K562 (cell line): ENCODE measurements around the gene ATP5PD. TPM values are rescaled to one million over a fixed set of nuclear protein-coding genes. Genes with fewer than 3 reads are reported as not detected.
A peak's percentile ranks its signal among the peaks of the same experiment; 100 is the strongest.

Experiments
- ADNP ChIP-seq: fragments of 200-800 bp; sonication (Bioruptor generic); IDR thresholded peaks from 2 replicates; pipeline ENCODE4 v1.6.1; 2016; ENCODE audit warnings: missing genetic modification characterization, missing compliant biosample characterization
- BRD9 ChIP-seq: fragments of 450-650 bp; IDR thresholded peaks from 2 replicates; pipeline ENCODE4 v1.6.1; 2018; ENCODE audit warnings: low read depth; ENCODE audit not compliant: partially characterized antibody
- FOS ChIP-seq: IDR thresholded peaks from 3 replicates; pipeline ENCODE4 v1.6.1; 2011; ENCODE audit not compliant: insufficient read length; ENCODE audit errors: extremely low read depth
- MECOM ChIP-seq: fragments of 250-450 bp; sonication (Bioruptor Pico); IDR thresholded peaks from 2 replicates; pipeline ENCODE4 v1.8.0; 2022; ENCODE audit warnings: inconsistent platforms
- NELFE ChIP-seq: IDR thresholded peaks from 2 replicates; pipeline ENCODE4 v1.6.1; 2011; ENCODE audit warnings: mild to moderate bottlenecking; ENCODE audit not compliant: insufficient read depth, insufficient read length
- NFYB ChIP-seq: IDR thresholded peaks from 2 replicates; pipeline ENCODE4 v1.6.1; 2011; ENCODE audit warnings: mild to moderate bottlenecking, moderate library complexity; ENCODE audit not compliant: insufficient read length; ENCODE audit errors: extremely low read depth
- SMC3 ChIP-seq: conservative IDR thresholded peaks from 2 replicates; pipeline ENCODE4 v1.6.1; 2011; ENCODE audit warnings: low read depth, low read length, improper control_type of control experiment; ENCODE audit not compliant: insufficient read depth
- ZNF134 ChIP-seq: fragments of 250-450 bp; sonication (Bioruptor Pico); conservative IDR thresholded peaks from 2 replicates; pipeline ENCODE4 v1.4.0; 2020
- polyA plus RNA-seq, 8 experiments: library from polyadenylated mRNA; depleted of rRNA in 4 of 8; stranded (reverse) in 5 of 8; unstranded in 3 of 8; fragments of >200 nt; fragmentation: Nextera tagmentation in 2 of 8; fragmentation: Illumina TruSeq in 1 of 8; extraction: Ambion mirVana in 2 of 8; extraction: Trizol in 1 of 8; gene quantifications; 2 replicates each; pipeline versions ENCODE4 v1.2.1 to v1.2.3, GENCODE V29; 2011 to 2014; ENCODE audit warnings: inconsistent platforms in 1 of 8, missing spikeins in 1 of 8
- total RNA-seq, 7 experiments: library from RNA; depleted of rRNA in 6 of 7; stranded (reverse); fragments of >200 nt in 6 of 7; fragmentation: Illumina TruSeq in 2 of 7; extraction: Trizol in 2 of 7; gene quantifications; 2 replicates each; pipeline versions ENCODE4 v1.2.1 to v1.2.3, GENCODE V29; 2011 to 2021; ENCODE audit warnings: low replicate concordance in 1 of 7
- TF ChIP-seq, protein P1 (sequence below): fragments of 450-650 bp; IDR thresholded peaks from 2 replicates; pipeline ENCODE4 v1.6.1; 2016; ENCODE audit warnings: mild to moderate bottlenecking, moderate library complexity
- TF ChIP-seq, protein P2 (sequence below): fragments of 450-650 bp; IDR thresholded peaks from 2 replicates; pipeline ENCODE4 v1.6.1; 2016; ENCODE audit warnings: mild to moderate bottlenecking
- TF ChIP-seq, protein P3 (sequence below), 2 experiments: fragments of 450-650 bp in 1 of 2; sonication (generic) in 1 of 2; formaldehyde crosslinking in 1 of 2; IDR thresholded peaks in 1 of 2; conservative IDR thresholded peaks in 1 of 2; 2 replicates each; pipeline versions ENCODE4 v1.6.1 to v1.8.1; 2016 to 2023; ENCODE audit warnings: mild to moderate bottlenecking in 2 of 2, moderate library complexity in 2 of 2, inconsistent platforms in 1 of 2, missing genetic modification reagents in 1 of 2
- TF ChIP-seq, protein P4 (sequence below): sonication (generic); formaldehyde crosslinking; IDR thresholded peaks from 2 replicates; pipeline ENCODE4 v1.8.0; 2022; ENCODE audit warnings: missing genetic modification reagents, mild to moderate bottlenecking, moderate library complexity, borderline replicate concordance

Gene ATP5PD
- total and polyA plus RNA-seq, 9 of the 15 experiments (the other 6 are each of a cell fraction or from before 2014, with no cell fraction given): 271 to 828 (median 432) TPM

DNA sequence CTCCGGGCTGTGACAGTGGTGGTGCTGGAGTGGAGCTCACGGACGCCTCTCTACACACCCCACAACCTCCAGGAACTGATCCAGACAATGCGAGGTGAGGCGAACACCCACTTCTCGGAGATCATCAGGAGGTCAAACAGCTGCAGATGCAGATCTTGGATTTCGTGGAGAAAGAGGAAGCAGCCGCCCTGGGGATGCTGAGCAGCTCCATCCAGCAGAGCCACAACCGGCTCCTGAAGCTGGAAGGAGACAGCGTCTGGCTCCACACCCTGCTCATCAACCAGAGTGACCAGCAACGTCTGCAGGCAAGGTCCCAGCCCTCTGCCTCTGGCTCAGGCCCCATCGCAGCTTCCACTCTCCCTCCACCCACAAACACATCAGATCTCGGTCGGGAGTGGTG, 27.8 kb upstream of the ATP5PD start (continued):
- no peak for TF ChIP-seq SMC3
- TF ChIP-seq ADNP (tag): no peak
- TF ChIP-seq, protein P1, sequence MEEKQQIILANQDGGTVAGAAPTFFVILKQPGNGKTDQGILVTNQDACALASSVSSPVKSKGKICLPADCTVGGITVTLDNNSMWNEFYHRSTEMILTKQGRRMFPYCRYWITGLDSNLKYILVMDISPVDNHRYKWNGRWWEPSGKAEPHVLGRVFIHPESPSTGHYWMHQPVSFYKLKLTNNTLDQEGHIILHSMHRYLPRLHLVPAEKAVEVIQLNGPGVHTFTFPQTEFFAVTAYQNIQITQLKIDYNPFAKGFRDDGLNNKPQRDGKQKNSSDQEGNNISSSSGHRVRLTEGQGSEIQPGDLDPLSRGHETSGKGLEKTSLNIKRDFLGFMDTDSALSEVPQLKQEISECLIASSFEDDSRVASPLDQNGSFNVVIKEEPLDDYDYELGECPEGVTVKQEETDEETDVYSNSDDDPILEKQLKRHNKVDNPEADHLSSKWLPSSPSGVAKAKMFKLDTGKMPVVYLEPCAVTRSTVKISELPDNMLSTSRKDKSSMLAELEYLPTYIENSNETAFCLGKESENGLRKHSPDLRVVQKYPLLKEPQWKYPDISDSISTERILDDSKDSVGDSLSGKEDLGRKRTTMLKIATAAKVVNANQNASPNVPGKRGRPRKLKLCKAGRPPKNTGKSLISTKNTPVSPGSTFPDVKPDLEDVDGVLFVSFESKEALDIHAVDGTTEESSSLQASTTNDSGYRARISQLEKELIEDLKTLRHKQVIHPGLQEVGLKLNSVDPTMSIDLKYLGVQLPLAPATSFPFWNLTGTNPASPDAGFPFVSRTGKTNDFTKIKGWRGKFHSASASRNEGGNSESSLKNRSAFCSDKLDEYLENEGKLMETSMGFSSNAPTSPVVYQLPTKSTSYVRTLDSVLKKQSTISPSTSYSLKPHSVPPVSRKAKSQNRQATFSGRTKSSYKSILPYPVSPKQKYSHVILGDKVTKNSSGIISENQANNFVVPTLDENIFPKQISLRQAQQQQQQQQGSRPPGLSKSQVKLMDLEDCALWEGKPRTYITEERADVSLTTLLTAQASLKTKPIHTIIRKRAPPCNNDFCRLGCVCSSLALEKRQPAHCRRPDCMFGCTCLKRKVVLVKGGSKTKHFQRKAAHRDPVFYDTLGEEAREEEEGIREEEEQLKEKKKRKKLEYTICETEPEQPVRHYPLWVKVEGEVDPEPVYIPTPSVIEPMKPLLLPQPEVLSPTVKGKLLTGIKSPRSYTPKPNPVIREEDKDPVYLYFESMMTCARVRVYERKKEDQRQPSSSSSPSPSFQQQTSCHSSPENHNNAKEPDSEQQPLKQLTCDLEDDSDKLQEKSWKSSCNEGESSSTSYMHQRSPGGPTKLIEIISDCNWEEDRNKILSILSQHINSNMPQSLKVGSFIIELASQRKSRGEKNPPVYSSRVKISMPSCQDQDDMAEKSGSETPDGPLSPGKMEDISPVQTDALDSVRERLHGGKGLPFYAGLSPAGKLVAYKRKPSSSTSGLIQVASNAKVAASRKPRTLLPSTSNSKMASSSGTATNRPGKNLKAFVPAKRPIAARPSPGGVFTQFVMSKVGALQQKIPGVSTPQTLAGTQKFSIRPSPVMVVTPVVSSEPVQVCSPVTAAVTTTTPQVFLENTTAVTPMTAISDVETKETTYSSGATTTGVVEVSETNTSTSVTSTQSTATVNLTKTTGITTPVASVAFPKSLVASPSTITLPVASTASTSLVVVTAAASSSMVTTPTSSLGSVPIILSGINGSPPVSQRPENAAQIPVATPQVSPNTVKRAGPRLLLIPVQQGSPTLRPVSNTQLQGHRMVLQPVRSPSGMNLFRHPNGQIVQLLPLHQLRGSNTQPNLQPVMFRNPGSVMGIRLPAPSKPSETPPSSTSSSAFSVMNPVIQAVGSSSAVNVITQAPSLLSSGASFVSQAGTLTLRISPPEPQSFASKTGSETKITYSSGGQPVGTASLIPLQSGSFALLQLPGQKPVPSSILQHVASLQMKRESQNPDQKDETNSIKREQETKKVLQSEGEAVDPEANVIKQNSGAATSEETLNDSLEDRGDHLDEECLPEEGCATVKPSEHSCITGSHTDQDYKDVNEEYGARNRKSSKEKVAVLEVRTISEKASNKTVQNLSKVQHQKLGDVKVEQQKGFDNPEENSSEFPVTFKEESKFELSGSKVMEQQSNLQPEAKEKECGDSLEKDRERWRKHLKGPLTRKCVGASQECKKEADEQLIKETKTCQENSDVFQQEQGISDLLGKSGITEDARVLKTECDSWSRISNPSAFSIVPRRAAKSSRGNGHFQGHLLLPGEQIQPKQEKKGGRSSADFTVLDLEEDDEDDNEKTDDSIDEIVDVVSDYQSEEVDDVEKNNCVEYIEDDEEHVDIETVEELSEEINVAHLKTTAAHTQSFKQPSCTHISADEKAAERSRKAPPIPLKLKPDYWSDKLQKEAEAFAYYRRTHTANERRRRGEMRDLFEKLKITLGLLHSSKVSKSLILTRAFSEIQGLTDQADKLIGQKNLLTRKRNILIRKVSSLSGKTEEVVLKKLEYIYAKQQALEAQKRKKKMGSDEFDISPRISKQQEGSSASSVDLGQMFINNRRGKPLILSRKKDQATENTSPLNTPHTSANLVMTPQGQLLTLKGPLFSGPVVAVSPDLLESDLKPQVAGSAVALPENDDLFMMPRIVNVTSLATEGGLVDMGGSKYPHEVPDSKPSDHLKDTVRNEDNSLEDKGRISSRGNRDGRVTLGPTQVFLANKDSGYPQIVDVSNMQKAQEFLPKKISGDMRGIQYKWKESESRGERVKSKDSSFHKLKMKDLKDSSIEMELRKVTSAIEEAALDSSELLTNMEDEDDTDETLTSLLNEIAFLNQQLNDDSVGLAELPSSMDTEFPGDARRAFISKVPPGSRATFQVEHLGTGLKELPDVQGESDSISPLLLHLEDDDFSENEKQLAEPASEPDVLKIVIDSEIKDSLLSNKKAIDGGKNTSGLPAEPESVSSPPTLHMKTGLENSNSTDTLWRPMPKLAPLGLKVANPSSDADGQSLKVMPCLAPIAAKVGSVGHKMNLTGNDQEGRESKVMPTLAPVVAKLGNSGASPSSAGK: no peak
- no peak for TF ChIP-seq BRD9
- no peak for TF ChIP-seq NELFE
- TF ChIP-seq, protein P2, sequence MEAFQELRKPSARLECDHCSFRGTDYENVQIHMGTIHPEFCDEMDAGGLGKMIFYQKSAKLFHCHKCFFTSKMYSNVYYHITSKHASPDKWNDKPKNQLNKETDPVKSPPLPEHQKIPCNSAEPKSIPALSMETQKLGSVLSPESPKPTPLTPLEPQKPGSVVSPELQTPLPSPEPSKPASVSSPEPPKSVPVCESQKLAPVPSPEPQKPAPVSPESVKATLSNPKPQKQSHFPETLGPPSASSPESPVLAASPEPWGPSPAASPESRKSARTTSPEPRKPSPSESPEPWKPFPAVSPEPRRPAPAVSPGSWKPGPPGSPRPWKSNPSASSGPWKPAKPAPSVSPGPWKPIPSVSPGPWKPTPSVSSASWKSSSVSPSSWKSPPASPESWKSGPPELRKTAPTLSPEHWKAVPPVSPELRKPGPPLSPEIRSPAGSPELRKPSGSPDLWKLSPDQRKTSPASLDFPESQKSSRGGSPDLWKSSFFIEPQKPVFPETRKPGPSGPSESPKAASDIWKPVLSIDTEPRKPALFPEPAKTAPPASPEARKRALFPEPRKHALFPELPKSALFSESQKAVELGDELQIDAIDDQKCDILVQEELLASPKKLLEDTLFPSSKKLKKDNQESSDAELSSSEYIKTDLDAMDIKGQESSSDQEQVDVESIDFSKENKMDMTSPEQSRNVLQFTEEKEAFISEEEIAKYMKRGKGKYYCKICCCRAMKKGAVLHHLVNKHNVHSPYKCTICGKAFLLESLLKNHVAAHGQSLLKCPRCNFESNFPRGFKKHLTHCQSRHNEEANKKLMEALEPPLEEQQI: no peak
- TF ChIP-seq, protein P3, sequence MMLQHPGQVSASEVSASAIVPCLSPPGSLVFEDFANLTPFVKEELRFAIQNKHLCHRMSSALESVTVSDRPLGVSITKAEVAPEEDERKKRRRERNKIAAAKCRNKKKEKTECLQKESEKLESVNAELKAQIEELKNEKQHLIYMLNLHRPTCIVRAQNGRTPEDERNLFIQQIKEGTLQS (IDR thresholded peaks at IDR 0.05): no peak
- TF ChIP-seq, protein P3 (CRISPR knock-in tag; conservative IDR thresholded peaks at IDR 0.05): no peak
- TF ChIP-seq, protein P4, sequence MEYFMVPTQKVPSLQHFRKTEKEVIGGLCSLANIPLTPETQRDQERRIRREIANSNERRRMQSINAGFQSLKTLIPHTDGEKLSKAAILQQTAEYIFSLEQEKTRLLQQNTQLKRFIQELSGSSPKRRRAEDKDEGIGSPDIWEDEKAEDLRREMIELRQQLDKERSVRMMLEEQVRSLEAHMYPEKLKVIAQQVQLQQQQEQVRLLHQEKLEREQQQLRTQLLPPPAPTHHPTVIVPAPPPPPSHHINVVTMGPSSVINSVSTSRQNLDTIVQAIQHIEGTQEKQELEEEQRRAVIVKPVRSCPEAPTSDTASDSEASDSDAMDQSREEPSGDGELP (CRISPR knock-in tag): peak; percentile 90
- no peak for TF ChIP-seq ZNF134
- TF ChIP-seq MECOM: no peak
- TF ChIP-seq NFYB: no peak
- TF ChIP-seq FOS: no peak
